ENCODE data around the gene ARFGAP3. TPM values are rescaled to one million over a fixed set of nuclear protein-coding genes. Genes with fewer than 3 reads are reported as not detected.

The ARFGAP3 gene
- total RNA-seq, 1 experiment from 2014 or later = 15.0 TPM

GRCh38 chr22:42895087-42895486, 38.0 kb upstream of the ARFGAP3 start:
- peak overlapping the region in 2 of 3 experiments; percentile 53 to 86; a peak in 3 of 7 replicates for H3K27ac Mint-ChIP-seq

More at GRCh38 chr22:42895087-42895486, 38.0 kb upstream of the ARFGAP3 start:
- Histone ChIP-seq H3K4me1 (ENCODE audit: insufficient read depth, low read length) (no peaks in the 10 kb centered on the region), H2AK5ac (ENCODE audit: insufficient read length, low read length) (no peak overlapping the region), H3K23ac (ENCODE audit: insufficient read length, low read depth, low read length) (no peak overlapping the region), H3K4ac (ENCODE audit: low read depth, low read length) (no peak overlapping the region), H2BK15ac (ENCODE audit: low read depth, low read length) (no peak overlapping the region), H4K5ac (ENCODE audit: insufficient read length, low read depth, low read length) (no peak overlapping the region), H3K9me3 (ENCODE audit: control insufficient read depth, low read depth, low read length) (no peaks in the 10 kb centered on the region), H4K91ac (ENCODE audit: insufficient read length, low read depth, low read length) (no peak overlapping the region), H3K27ac (ENCODE audit: insufficient read length, low read depth, low read length) (no peak overlapping the region), H3K79me1 (ENCODE audit: insufficient read depth, low read depth, low read length, poor library complexity, severe bottlenecking) (peaks cover 2% of the 10 kb centered on the region), H3T11ph (ENCODE audit: low read length) (no peak overlapping the region), H3K4me2 (ENCODE audit: insufficient read depth, insufficient read length, low read length) (no peak overlapping the region), H2BK20ac (ENCODE audit: low read depth, low read length, poor library complexity, severe bottlenecking) (no peak overlapping the region), H3K14ac (ENCODE audit: insufficient read depth, low read length) (no peak overlapping the region), H2BK120ac (ENCODE audit: low read depth, low read length, poor library complexity, severe bottlenecking) (no peak overlapping the region), H4K20me1 (ENCODE audit: control insufficient read depth, insufficient read depth, insufficient read length) (no peaks in the 10 kb centered on the region), H3K18ac (ENCODE audit: insufficient read length, low read depth, low read length) (no peak overlapping the region), H4K8ac (replicated peaks; ENCODE audit: insufficient read length, low read depth, low read length) (no peak overlapping the region), H3K9ac (ENCODE audit: extremely low read depth, insufficient read length, low read length) (no peak overlapping the region), H3K23me2 (ENCODE audit: insufficient read length, low read depth, low read length, poor library complexity, severe bottlenecking) (no peaks in the 10 kb centered on the region), H3K79me2 (ENCODE audit: insufficient read depth, low read length) (no peaks in the 10 kb centered on the region), H2BK5ac (ENCODE audit: insufficient read length, low read length) (no peak overlapping the region), H3K27me3 (ENCODE audit: insufficient read depth, low read length) (no peaks in the 10 kb centered on the region), H2AFZ (ENCODE audit: low read length) (no peak overlapping the region), H3K56ac (ENCODE audit: insufficient read length, low read depth, low read length) (no peak overlapping the region), H2BK12ac (ENCODE audit: insufficient read length, low read depth, low read length) (no peak overlapping the region)
- no CpG with 5 or more reads among the region's 7 CpGs for WGBS (ENCODE audit: extremely low coverage, insufficient read length, low lambda C conversion rate)
- no peak overlapping the region for H3K4me3 Mint-ChIP-seq
- TF ChIP-seq CTCF (conservative IDR thresholded peaks at IDR 0.05) = no peak
- no peaks in the 10 kb centered on the region for H3K9me3 Mint-ChIP-seq
- no peaks in the 10 kb centered on the region; the same call in 1 of the 2 replicates for H3K27me3 Mint-ChIP-seq (ENCODE audit: low read depth)
- peaks cover 0 to 8% (median 7%) of the 10 kb centered on the region in 3 experiments; a peak in 6 of 7 replicates for H3K36me3 Mint-ChIP-seq (ENCODE audit: insufficient read depth in 1 of 3, low read depth in 3 of 3)
- DNase-seq = no peak
- H3K4me1 Mint-ChIP-seq = peaks cover 20 to 23% of the 10 kb centered on the region in 2 experiments

Measured in H9 (cell line).